Fibroblast of lung (primary cell): ENCODE results near the gene MARCKSL1.

Experiments
- CTCF ChIP-seq, 2 donors: IDR thresholded peaks in 1 of 2; conservative IDR thresholded peaks in 1 of 2; 1 replicate in 1 of 2; 2 replicates in 1 of 2; pipeline ENCODE4 v1.5.1; 2011 to 2012; ENCODE audit warnings: low read length in 2 of 2, control low read depth in 1 of 2, inconsistent platforms in 1 of 2, low read depth in 1 of 2, mild to moderate bottlenecking in 1 of 2
- EZH2 ChIP-seq: IDR thresholded peaks from 2 replicates; pipeline ENCODE4 v1.5.1; 2012; ENCODE audit warnings: low read length, control low read depth, mild to moderate bottlenecking; ENCODE audit errors: missing control alignments

GRCh38 chr1:32331549-32331948, 4.5 kb downstream of the MARCKSL1 start:
- TF ChIP-seq CTCF (conservative IDR thresholded peaks at IDR 0.05 in 1 of 2, IDR thresholded peaks at IDR 0.05 in 1 of 2; ENCODE audit: low read depth in 1 of 2, low read length in 2 of 2) (no peak), EZH2 (no peak)
